Activated CD4-positive, alpha-beta T cell treated with anti-CD3 and anti-CD28 coated beads, Interleukin-2, amount 50 U/mL, for 24 hours (primary cell): Measurements from ENCODE around the gene SUPT20HL2.
"Not testable (repeated sequence)": the region's sequence is repeated elsewhere in the genome, so short reads cannot be mapped to it uniquely, and the experiment has no call there.

Source experiments
- DNase-seq, 2 donors: peaks; one replicate each; pipeline ENCODE4 v3.0.0-alpha.2; 2020; ENCODE audit warnings: low read depth in 1 of 2, low spot score in 1 of 2

The SUPT20HL2 gene

GRCh38 chrX:24314019-24314635, at the start of gene SUPT20HL2:
Gene SUPT20HL2, minus strand, starts transcription at chrX:24314069. Its CDS starts 754 bp downstream, at chrX:24313315.
- no peak for DNase-seq

GRCh38 chrX:24362089-24362745, 48.3 kb upstream of the SUPT20HL2 start:
- DNase-seq = not testable (repeated sequence)

GRCh38 chrX:24360272-24360671, 46.4 kb upstream of the SUPT20HL2 start, which contains the start of gene SUPT20HL1:
Gene SUPT20HL1, plus strand, starts transcription at chrX:24360639. Its CDS starts 2,122 bp downstream, at chrX:24362761.
- no peak for DNase-seq

- DNase-seq = no peak
Measured at GRCh38 chrX:24357106-24357505, 43.2 kb upstream of the SUPT20HL2 start.

GRCh38 chrX:24355095-24355494, 41.2 kb upstream of the SUPT20HL2 start:
- DNase-seq = no peak

- DNase-seq = no peak
Measured at GRCh38 chrX:24350217-24350616, 36.3 kb upstream of the SUPT20HL2 start.

- DNase-seq = no peak
Measured at GRCh38 chrX:24347881-24348280, 34.0 kb upstream of the SUPT20HL2 start.

GRCh38 chrX:24343719-24344118, 29.9 kb upstream of the SUPT20HL2 start:
- no peak for DNase-seq

GRCh38 chrX:24341795-24342194, 27.9 kb upstream of the SUPT20HL2 start:
- no peak for DNase-seq

- no peak for DNase-seq
Measured at GRCh38 chrX:24340501-24340900, 26.6 kb upstream of the SUPT20HL2 start.

GRCh38 chrX:24339911-24340310, 26.0 kb upstream of the SUPT20HL2 start:
- DNase-seq = no peak

GRCh38 chrX:24335871-24336270, 22.0 kb upstream of the SUPT20HL2 start:
- DNase-seq = no peak

- no peak for DNase-seq
Measured at GRCh38 chrX:24334461-24334860, 20.6 kb upstream of the SUPT20HL2 start.

GRCh38 chrX:24333371-24333770, 19.5 kb upstream of the SUPT20HL2 start:
- no peak for DNase-seq

GRCh38 chrX:24332878-24333277, 19.0 kb upstream of the SUPT20HL2 start:
- DNase-seq = no peak

- DNase-seq = no peak
Measured at GRCh38 chrX:24325231-24325630, 11.4 kb upstream of the SUPT20HL2 start.

GRCh38 chrX:24321741-24322395, 8.0 kb upstream of the SUPT20HL2 start:
- DNase-seq = no peak

GRCh38 chrX:24317567-24317966, 3.7 kb upstream of the SUPT20HL2 start:
- DNase-seq = no peak

GRCh38 chrX:24316111-24316510, 2.2 kb upstream of the SUPT20HL2 start:
- DNase-seq = no peak

- not testable (repeated sequence) for DNase-seq
Measured at GRCh38 chrX:24312249-24312607, 1.6 kb downstream of the SUPT20HL2 start.

- not testable (repeated sequence) for DNase-seq
Measured at GRCh38 chrX:24311507-24312248, 2.2 kb downstream of the SUPT20HL2 start.

GRCh38 chrX:24310916-24311315, 3.0 kb downstream of the SUPT20HL2 start:
- not testable (repeated sequence) for DNase-seq
